ENCODE results near the gene SPDYE8. TPM values are rescaled to one million over a fixed set of nuclear protein-coding genes. Genes with fewer than 3 reads are reported as not detected.
A peak's percentile ranks its signal among the peaks of the same experiment; 100 is the strongest.
"Not testable (repeated sequence)": the region's sequence is repeated elsewhere in the genome, so short reads cannot be mapped to it uniquely, and the experiment has no call there.

Gene SPDYE8
- polyA plus RNA-seq, 3 donors: not detected

DNA sequence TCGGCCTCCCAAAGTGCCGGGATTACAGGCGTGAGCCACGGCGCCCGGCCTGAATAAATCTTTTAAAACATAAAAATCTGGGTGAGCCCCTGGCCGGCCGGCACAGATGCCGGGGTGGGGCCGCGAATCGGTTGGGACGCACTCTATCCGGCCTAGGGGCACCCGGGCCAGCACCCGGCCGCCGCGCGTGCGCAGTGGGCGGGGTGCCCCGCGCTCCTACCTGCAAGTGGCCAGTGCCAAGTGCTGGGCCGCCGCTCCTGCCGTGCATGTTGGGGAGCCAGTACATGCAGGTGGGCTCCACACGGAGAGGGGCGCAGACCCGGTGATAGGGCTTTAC is 24.2 kb downstream of the SPDYE8 start:
- H3K27me3 ChIP-seq (ENCODE audit: control insufficient read depth in 2 of 2, insufficient read depth in 2 of 2, low read length in 2 of 2); H3K4me1 Mint-ChIP-seq; H3K9me3 Mint-ChIP-seq; DNase-seq; H3K9me3 ChIP-seq (replicated peaks in 1 of 2; ENCODE audit: control insufficient read depth in 1 of 2, insufficient read depth in 1 of 2, low read length in 2 of 2); H3K36me3 ChIP-seq (replicated peaks in 1 of 2; ENCODE audit: control insufficient read depth in 1 of 2, insufficient read depth in 2 of 2, low read length in 2 of 2); H3K4me2 ChIP-seq (replicated peaks; ENCODE audit: extremely low read depth, low read length, poor library complexity, severe bottlenecking); H3K36me3 Mint-ChIP-seq; H4K20me1 ChIP-seq (ENCODE audit: insufficient read depth, low read length); H3K27me3 Mint-ChIP-seq (ENCODE audit: low read depth in 3 of 3); intact Hi-C loops (cut with micrococcal nuclease); H3K79me2 ChIP-seq (ENCODE audit: insufficient read depth, low read length): not testable (repeated sequence)
- Mint-ChIP-seq H3K27ac (peak overlapping the region; percentile 96 to 99 (median 98)), H3K4me3 (peak overlapping the region; percentile 95 to 97)
- WGBS (ENCODE audit: insufficient coverage): 0% methylated on average over 12 of the region's 30 CpGs
- peak overlapping the region; percentile 53 to 79 (median 69) for H3K4me3 ChIP-seq (replicated peaks in 1 of 3; ENCODE audit: low read depth in 2 of 3, low read length in 3 of 3)
- peak overlapping the region; percentile 65 for H3K9ac ChIP-seq (ENCODE audit: insufficient read depth, low read length, poor library complexity, severe bottlenecking)
- peak overlapping the region; percentile 63 for H2AFZ ChIP-seq (ENCODE audit: insufficient read depth, low read depth, low read length, poor library complexity, severe bottlenecking)
- H3K4me1 ChIP-seq (ENCODE audit: control insufficient read depth in 1 of 2, insufficient read depth in 2 of 2, low read length in 2 of 2): peaks cover 3 to 10% of the 10 kb centered on the region in 2 donors
- H3K27ac ChIP-seq (ENCODE audit: low read depth in 1 of 2, low read length in 2 of 2): peak overlapping the region; percentile 72 to 81

DNA sequence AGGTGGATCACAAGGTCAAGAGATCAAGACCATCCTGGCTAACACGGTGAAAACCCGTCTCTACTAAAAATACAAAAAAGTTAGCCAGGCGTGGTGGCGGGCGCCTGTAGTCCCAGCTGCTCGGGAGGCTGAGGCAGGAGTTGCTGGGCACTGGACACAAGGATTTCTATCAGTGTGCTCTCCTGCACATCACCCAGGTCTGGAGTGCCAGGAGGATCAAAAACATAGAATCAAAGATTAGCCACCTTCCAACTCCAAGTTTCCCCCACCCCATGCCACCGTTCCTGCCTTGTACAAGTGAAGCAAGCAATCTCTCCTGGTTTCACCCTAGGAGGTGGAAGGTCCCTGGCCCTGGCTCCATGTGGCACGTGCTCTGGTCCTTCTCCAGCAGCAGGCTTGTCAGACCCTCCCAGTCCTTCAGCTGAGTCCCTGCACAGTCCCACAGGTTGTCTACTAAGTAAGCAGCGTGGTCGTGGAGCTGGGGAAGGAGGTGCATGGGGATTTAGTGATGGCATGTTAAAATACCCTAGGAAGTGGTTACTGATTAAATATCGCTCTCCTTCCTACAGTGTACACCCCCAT is 31.6 kb downstream of the SPDYE8 start:
- H3K9ac ChIP-seq (ENCODE audit: insufficient read depth, low read length, poor library complexity, severe bottlenecking); H3K9me3 ChIP-seq (replicated peaks in 1 of 2; ENCODE audit: control insufficient read depth in 1 of 2, insufficient read depth in 1 of 2, low read length in 2 of 2); H3K4me1 ChIP-seq (ENCODE audit: control insufficient read depth in 1 of 2, insufficient read depth in 2 of 2, low read length in 2 of 2); H3K27me3 ChIP-seq (ENCODE audit: control insufficient read depth in 2 of 2, insufficient read depth in 2 of 2, low read length in 2 of 2); H3K4me3 ChIP-seq (replicated peaks in 1 of 3; ENCODE audit: low read depth in 2 of 3, low read length in 3 of 3); H3K27ac ChIP-seq (ENCODE audit: low read depth in 1 of 2, low read length in 2 of 2); intact Hi-C loops (cut with micrococcal nuclease); H3K27ac Mint-ChIP-seq; H3K36me3 Mint-ChIP-seq; H3K4me2 ChIP-seq (replicated peaks; ENCODE audit: extremely low read depth, low read length, poor library complexity, severe bottlenecking); H3K4me3 Mint-ChIP-seq; H4K20me1 ChIP-seq (ENCODE audit: insufficient read depth, low read length); H3K4me1 Mint-ChIP-seq; H3K9me3 Mint-ChIP-seq; DNase-seq; H3K79me2 ChIP-seq (ENCODE audit: insufficient read depth, low read length); H2AFZ ChIP-seq (ENCODE audit: insufficient read depth, low read depth, low read length, poor library complexity, severe bottlenecking); H3K36me3 ChIP-seq (replicated peaks in 1 of 2; ENCODE audit: control insufficient read depth in 1 of 2, insufficient read depth in 2 of 2, low read length in 2 of 2); H3K27me3 Mint-ChIP-seq (ENCODE audit: low read depth in 3 of 3): not testable (repeated sequence)
- no CpG with 5 or more reads among the region's 11 CpGs for WGBS (ENCODE audit: insufficient coverage)

DNA sequence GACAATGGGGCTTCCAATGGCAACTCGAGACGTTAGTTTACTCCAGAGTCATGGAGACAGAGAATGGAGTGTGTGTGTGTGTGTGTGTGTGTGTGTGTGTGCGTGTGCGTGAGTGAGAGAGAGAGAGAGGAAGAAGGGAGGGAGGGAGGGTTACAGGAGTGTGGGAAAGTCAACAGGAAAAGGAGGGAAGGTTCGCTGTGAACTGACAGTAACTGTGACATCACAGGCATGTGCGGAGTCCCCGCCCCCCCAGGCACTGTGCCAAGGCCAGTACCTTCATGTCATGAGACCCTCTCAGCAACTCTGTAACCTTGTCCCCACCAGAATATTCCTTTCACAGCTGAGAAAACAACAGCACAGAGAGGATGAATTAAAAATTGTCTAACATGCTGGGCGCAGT is 32.1 kb downstream of the SPDYE8 start:
- H3K4me1 Mint-ChIP-seq; H4K20me1 ChIP-seq (ENCODE audit: insufficient read depth, low read length); DNase-seq; H3K4me3 Mint-ChIP-seq; H3K4me2 ChIP-seq (replicated peaks; ENCODE audit: extremely low read depth, low read length, poor library complexity, severe bottlenecking); H3K27ac ChIP-seq (ENCODE audit: low read depth in 1 of 2, low read length in 2 of 2); H3K79me2 ChIP-seq (ENCODE audit: insufficient read depth, low read length); H3K9ac ChIP-seq (ENCODE audit: insufficient read depth, low read length, poor library complexity, severe bottlenecking); H3K4me1 ChIP-seq (ENCODE audit: control insufficient read depth in 1 of 2, insufficient read depth in 2 of 2, low read length in 2 of 2); H3K27me3 ChIP-seq (ENCODE audit: control insufficient read depth in 2 of 2, insufficient read depth in 2 of 2, low read length in 2 of 2); H3K9me3 Mint-ChIP-seq; H3K36me3 ChIP-seq (replicated peaks in 1 of 2; ENCODE audit: control insufficient read depth in 1 of 2, insufficient read depth in 2 of 2, low read length in 2 of 2); H3K27ac Mint-ChIP-seq; H3K4me3 ChIP-seq (replicated peaks in 1 of 3; ENCODE audit: low read depth in 2 of 3, low read length in 3 of 3); H3K9me3 ChIP-seq (replicated peaks in 1 of 2; ENCODE audit: control insufficient read depth in 1 of 2, insufficient read depth in 1 of 2, low read length in 2 of 2); H3K27me3 Mint-ChIP-seq (ENCODE audit: low read depth in 3 of 3); H2AFZ ChIP-seq (ENCODE audit: insufficient read depth, low read depth, low read length, poor library complexity, severe bottlenecking); H3K36me3 Mint-ChIP-seq; intact Hi-C loops (cut with micrococcal nuclease): not testable (repeated sequence)
- no CpG with 5 or more reads among the region's 8 CpGs for WGBS (ENCODE audit: insufficient coverage)

DNA sequence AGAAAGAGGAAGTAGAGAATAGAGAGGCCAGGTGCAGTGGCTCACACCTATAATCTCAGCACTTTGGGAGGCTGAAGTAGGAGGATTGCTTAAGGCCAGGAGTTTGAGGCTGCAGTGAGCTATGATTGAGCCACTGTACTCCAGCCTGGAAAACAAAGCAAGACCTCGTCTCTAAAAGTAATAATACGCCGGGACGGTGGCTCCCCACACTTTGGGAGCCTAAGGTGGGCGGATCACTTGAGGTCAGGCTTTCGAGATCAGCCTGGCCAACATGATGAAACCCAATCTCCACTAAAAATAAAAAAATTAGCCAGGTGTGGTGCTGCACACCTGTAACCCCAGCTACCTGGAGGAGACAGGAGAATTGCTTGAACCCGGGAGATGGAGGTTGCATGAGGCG is 34.1 kb downstream of the SPDYE8 start:
- H3K27me3 ChIP-seq (ENCODE audit: control insufficient read depth in 2 of 2, insufficient read depth in 2 of 2, low read length in 2 of 2); DNase-seq; H3K4me3 ChIP-seq (replicated peaks in 1 of 3; ENCODE audit: low read depth in 2 of 3, low read length in 3 of 3); H3K27ac Mint-ChIP-seq; intact Hi-C loops (cut with micrococcal nuclease); H3K79me2 ChIP-seq (ENCODE audit: insufficient read depth, low read length); H3K4me3 Mint-ChIP-seq; H3K27ac ChIP-seq (ENCODE audit: low read depth in 1 of 2, low read length in 2 of 2); H3K4me1 ChIP-seq (ENCODE audit: control insufficient read depth in 1 of 2, insufficient read depth in 2 of 2, low read length in 2 of 2); H3K36me3 Mint-ChIP-seq; H3K4me2 ChIP-seq (replicated peaks; ENCODE audit: extremely low read depth, low read length, poor library complexity, severe bottlenecking); H3K9ac ChIP-seq (ENCODE audit: insufficient read depth, low read length, poor library complexity, severe bottlenecking); H3K9me3 Mint-ChIP-seq; H4K20me1 ChIP-seq (ENCODE audit: insufficient read depth, low read length); H3K36me3 ChIP-seq (replicated peaks in 1 of 2; ENCODE audit: control insufficient read depth in 1 of 2, insufficient read depth in 2 of 2, low read length in 2 of 2); H3K27me3 Mint-ChIP-seq (ENCODE audit: low read depth in 3 of 3); H2AFZ ChIP-seq (ENCODE audit: insufficient read depth, low read depth, low read length, poor library complexity, severe bottlenecking); H3K4me1 Mint-ChIP-seq; H3K9me3 ChIP-seq (replicated peaks in 1 of 2; ENCODE audit: control insufficient read depth in 1 of 2, insufficient read depth in 1 of 2, low read length in 2 of 2): not testable (repeated sequence)
- WGBS (ENCODE audit: insufficient coverage): no CpG with 5 or more reads among the region's 8 CpGs
